Measurements from ENCODE around the gene CGB1.
A peak's percentile ranks its signal among the peaks of the same experiment; 100 is the strongest.

CGB1 gene

GRCh38 chr19:49017666-49018351, 18.9 kb downstream of the CGB1 start:
- no peak overlapping the region; the same call in 1 of the 2 replicates for H3K27ac ChIP-seq (ENCODE audit: extremely low read depth, low read depth, low read length)
- no peaks in the 10 kb centered on the region for H3K9me3 ChIP-seq (ENCODE audit: control insufficient read depth, insufficient read depth, low read depth, low read length)
- CTCF ChIA-PET, result interaction anchor here (0.6 to 3.1 kb wide), 12 partner anchors 9 to 229 kb away, joined by 3 to 26 read pairs (median 4); partner anchors contain the start of gene CGB2
- peaks cover 8% of the 10 kb centered on the region for H3K4me1 ChIP-seq (ENCODE audit: control insufficient read depth, insufficient read depth, low read length)
- peak overlapping the region; percentile 24 for H3K4me3 ChIP-seq (ENCODE audit: low read depth, low read length)
- POLR2A ChIA-PET, result interaction anchor here (0.6 to 1.6 kb wide), 3 partner anchors 24 to 1583 kb away, joined by 5 to 8 read pairs (median 7); partner anchors contain the start of genes GYS1 and RUVBL2
- peaks cover 8 to 32% of the 10 kb centered on the region in 2 experiments; a peak in 2 of 3 replicates for H3K36me3 ChIP-seq (ENCODE audit: control insufficient read depth in 2 of 2, insufficient read depth in 1 of 2, low read length in 2 of 2)
- TF ChIP-seq GLI4 (tag by site-specific recombination; IDR thresholded peaks at IDR 0.05) (no peak), ZNF514 (tag by site-specific recombination; IDR thresholded peaks at IDR 0.05) (no peak), ZNF366 (tag by site-specific recombination; conservative IDR thresholded peaks at IDR 0.05) (no peak), KLF16 (tag by site-specific recombination; IDR thresholded peaks at IDR 0.05) (0 out of 2 replicates have a peak, but pooled peaks have one; percentile 37), KLF1 (tag by site-specific recombination; IDR thresholded peaks at IDR 0.05) (peak; percentile 93), ZNF138 (tag by site-specific recombination; IDR thresholded peaks at IDR 0.05; ENCODE audit: borderline replicate concordance) (no peak), ZSCAN5A (tag by site-specific recombination; IDR thresholded peaks at IDR 0.05) (no peak), KLF9 (tag by site-specific recombination; IDR thresholded peaks at IDR 0.05; ENCODE audit: low read depth) (peak; percentile 86), ZBTB26 (tag by site-specific recombination; optimal IDR thresholded peaks at IDR 0.05) (peak; percentile 43), ZNF645 (tag by site-specific recombination; IDR thresholded peaks at IDR 0.05) (no peak), KLF10 (tag by site-specific recombination; IDR thresholded peaks at IDR 0.05) (peak; percentile 81), ZNF426 (tag by site-specific recombination; IDR thresholded peaks at IDR 0.05) (no peak), ZFHX2 (tag by site-specific recombination; conservative IDR thresholded peaks at IDR 0.05) (peak; percentile 86), ZBTB17 (tag by site-specific recombination; IDR thresholded peaks at IDR 0.05) (peak; percentile 64), SP3 (tag by site-specific recombination; IDR thresholded peaks at IDR 0.05) (peak; percentile 82), ZNF660 (tag by site-specific recombination; IDR thresholded peaks at IDR 0.05) (peak; percentile 63; the same call in 1 of the 2 replicates), ZNF433 (tag by site-specific recombination; IDR thresholded peaks at IDR 0.05; ENCODE audit: low read depth) (no peak), ZNF610 (tag by site-specific recombination; IDR thresholded peaks at IDR 0.05; ENCODE audit: borderline replicate concordance) (no peak; the same call in 1 of the 2 replicates), ZNF677 (tag by site-specific recombination; IDR thresholded peaks at IDR 0.05) (no peak), ZXDB (tag by site-specific recombination; IDR thresholded peaks at IDR 0.05) (peak; percentile 72), ZNF423 (tag by site-specific recombination; IDR thresholded peaks at IDR 0.05) (peak; percentile 58; the same call in 1 of the 2 replicates), ZBTB6 (tag by site-specific recombination; IDR thresholded peaks at IDR 0.05) (no peak), ZNF658 (tag by site-specific recombination; IDR thresholded peaks at IDR 0.05) (no peak), ZNF266 (tag by site-specific recombination; IDR thresholded peaks at IDR 0.05; ENCODE audit: low read depth) (no peak), ZNF561 (tag by site-specific recombination; IDR thresholded peaks at IDR 0.05; ENCODE audit: borderline replicate concordance) (no peak), ZNF2 (tag by site-specific recombination; IDR thresholded peaks at IDR 0.05) (no peak), ZNF121 (tag by site-specific recombination; IDR thresholded peaks at IDR 0.05) (no peak), ZNF777 (tag by site-specific recombination; IDR thresholded peaks at IDR 0.05; ENCODE audit: borderline replicate concordance) (no peak), ZIC2 (tag by site-specific recombination; IDR thresholded peaks at IDR 0.05) (peak; percentile 85), KLF8 (tag by site-specific recombination; IDR thresholded peaks at IDR 0.05) (no peak; the same call in 1 of the 2 replicates), ZNF202 (tag by site-specific recombination; IDR thresholded peaks at IDR 0.05; ENCODE audit: borderline replicate concordance) (no peak), ZNF394 (tag by site-specific recombination; IDR thresholded peaks at IDR 0.05; ENCODE audit: borderline replicate concordance) (no peak), AEBP2 (tag by site-specific recombination; IDR thresholded peaks at IDR 0.05; ENCODE audit: borderline replicate concordance) (no peak)
